Activated T-cell treated with anti-CD3 and anti-CD28 coated beads for 4 hours (primary cell): ENCODE data around the gene DUSP28.

ENCODE experiments used
- DNase-seq: peaks from one replicate; pipeline ENCODE4 v3.0.0-alpha.2; 2020

DUSP28 gene

DNA sequence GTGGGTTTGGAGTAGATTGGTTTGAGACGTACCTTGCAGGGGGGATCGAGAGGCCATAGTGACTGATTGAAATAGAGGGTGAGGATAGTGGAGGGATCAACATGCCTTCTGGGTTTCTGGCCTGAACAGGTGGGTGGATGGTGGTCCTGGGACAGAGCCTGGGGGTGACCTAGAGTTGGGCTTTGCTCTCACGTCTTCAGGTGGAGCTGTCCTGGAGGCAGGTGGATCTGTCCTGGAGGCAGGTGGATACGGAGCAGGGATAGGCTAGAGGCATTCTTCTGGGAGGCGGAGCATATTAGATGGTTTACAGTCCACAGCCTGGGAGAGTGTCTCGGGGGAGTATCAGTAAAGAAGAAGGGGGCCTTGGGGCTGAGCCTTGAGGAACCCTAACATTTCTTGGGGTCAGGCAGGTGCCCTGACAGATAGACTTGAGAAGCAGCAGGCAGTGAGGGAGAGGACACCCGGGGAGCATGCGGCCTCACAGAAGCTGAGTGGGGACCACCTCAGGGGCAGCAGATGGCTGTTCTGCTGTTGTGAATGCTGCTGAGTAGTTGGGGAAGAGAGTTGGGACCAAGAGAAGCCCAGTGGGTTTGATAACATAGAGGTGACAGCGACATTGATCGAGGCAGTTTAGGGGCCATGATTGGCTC is 28.0 kb downstream of the DUSP28 start:
- no peak for DNase-seq

DNA sequence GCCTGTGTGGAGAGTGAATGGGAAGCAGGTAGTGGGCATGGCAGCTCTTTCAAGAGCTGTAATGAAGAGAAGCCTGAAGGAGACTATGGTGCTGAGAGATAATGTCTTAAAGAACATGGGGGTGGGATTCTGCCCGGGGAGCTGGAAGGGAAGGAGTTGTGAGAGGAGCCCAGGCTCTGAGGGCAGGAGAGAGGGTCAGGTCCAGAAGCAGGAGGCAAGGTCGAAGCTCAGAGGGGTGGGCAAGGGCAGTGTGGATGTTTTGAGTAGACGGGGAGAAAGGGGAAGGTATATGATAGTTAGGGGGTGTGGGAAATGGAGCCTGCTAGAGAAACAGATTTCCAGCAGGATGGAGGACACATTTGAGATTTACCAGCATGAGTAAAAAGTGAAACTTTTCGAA is 28.5 kb downstream of the DUSP28 start:
- DNase-seq, result no peak

DNA sequence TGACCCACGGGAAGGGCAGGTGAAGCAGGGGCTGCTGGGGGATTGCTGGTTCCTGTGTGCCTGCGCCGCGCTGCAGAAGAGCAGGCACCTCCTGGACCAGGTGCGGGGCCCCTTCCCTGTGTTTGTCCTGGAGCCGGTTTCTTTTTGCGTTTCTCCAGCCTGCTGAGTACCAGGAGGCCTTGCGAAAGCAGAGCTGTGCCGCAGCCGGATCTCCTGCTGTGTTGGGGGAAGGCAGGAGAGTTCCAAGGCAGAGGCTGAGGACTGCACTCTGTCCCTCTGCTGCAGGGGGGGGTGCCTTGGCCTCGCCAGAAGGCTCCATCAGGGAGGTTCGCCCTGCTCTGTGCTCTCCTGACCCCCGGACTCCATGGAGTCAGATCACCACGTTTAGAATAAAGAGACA is 29.2 kb downstream of the DUSP28 start:
- DNase-seq, result no peak

DNA sequence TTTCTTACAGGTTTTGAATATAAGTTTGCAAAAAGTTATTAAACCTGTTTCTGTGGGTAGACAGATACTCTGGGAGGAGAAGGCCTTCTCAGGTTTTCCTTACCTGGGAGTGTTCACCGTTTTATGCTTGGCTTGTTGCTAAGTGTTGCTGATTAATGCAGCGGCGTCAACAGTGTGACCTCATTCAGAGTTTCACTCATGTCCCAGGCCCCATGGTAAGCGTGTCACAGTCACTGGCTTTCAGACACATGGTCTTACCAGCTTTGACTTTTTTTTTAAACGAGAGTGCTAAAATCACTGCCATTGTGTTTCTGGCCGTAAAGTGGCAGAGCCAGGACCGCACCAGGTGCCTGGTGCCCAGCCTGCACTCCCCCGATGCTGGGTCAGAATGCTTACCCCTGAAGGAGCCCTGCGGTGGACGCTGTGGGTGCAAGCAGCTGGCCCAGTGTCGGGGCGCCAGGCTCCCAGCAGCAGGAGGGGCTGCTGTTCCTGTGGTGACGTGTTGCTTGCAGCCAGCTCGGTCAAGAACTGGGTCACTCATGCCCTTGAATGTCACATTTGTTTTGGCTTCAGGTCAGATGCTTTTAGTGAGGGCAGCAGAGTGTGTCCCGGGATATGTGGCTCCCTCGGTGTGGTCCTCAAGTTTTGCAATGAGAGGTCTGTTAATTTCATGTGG is 29.8 kb downstream of the DUSP28 start:
- no peak for DNase-seq

DNA sequence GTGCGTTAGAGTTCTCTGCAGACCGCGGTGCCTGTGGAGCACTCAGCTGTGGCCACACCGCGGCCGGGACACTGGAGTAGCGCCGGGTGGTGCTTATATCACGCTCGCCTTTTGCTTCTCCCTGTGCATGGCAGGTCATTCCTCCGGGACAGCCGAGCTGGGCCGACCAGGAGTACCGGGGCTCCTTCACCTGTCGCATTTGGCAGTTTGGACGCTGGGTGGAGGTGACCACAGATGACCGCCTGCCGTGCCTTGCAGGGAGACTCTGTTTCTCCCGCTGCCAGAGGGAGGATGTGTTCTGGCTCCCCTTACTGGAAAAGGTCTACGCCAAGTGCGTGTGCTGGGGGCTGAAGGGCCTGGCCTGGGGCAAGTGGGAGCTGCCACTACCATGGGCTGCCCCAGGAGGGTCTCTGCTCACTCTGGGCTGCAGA is 30.5 kb downstream of the DUSP28 start:
- DNase-seq, result no peak

DNA sequence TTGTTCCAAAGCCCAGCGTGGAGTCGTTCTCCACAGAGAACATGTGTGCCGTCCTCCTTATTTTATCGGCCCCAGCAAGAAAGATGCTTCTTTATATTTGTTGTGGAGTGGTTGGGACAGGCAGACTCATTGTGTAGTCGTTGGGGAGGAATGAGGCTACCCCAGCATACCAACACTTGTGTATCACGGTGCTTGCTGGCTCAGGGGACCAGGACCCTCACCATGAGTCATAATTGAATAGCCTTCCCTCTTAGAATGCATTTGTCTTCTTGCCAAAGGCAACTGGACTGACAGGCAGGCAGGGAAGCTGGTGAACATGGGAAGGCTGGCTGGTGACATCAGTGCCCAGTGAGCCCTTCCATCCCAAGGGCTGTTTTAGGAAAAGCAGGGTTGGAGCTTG is 31.1 kb downstream of the DUSP28 start:
- DNase-seq, result no peak

DNA sequence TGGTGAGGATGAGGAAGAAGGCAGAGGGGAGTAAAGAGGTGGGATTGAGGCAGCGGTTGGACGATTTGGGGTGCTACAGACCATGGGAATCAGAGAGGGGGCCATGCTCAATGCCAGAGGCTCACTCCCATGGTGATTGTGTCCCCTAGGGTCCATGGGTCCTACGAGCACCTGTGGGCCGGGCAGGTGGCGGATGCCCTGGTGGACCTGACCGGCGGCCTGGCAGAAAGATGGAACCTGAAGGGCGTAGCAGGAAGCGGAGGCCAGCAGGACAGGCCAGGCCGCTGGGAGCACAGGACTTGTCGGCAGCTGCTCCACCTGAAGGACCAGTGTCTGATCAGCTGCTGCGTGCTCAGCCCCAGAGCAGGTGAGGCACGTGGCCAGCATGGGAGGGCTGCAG is 31.6 kb downstream of the DUSP28 start:
- DNase-seq, result no peak

DNA sequence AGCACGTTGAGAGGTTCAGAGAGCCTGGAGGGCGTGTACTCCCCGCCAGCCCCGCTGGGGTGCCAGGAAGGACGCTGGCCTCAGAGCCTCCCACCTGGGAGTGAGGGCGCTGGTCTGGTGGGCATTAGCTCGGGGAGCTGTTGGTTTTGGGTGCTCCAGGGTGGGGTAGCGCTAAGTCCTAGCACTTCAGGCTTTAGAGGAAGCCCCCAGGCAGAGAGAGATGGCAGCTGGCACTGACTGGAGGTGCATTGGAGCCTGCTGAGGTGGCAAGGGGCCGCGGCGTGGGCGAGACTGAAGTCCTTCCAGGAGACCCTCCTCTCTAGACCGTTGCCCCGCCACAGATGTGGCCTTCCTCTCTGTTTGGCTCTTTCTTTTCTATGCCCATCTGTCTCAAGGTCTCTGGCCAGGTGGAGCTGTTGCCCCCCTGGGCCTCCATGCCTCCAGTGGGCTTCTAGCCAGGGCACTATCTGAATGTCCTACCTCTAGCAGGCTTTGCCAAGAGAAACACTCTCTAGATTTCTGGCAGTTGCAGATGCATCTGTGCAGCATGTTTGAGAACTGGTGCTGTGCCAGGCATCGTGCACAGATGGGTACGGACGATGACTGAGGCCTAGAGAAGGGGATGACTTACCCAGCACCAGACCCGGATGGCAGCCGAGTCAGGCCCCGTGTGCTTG is 33.0 kb downstream of the DUSP28 start:
- no peak for DNase-seq

DNA sequence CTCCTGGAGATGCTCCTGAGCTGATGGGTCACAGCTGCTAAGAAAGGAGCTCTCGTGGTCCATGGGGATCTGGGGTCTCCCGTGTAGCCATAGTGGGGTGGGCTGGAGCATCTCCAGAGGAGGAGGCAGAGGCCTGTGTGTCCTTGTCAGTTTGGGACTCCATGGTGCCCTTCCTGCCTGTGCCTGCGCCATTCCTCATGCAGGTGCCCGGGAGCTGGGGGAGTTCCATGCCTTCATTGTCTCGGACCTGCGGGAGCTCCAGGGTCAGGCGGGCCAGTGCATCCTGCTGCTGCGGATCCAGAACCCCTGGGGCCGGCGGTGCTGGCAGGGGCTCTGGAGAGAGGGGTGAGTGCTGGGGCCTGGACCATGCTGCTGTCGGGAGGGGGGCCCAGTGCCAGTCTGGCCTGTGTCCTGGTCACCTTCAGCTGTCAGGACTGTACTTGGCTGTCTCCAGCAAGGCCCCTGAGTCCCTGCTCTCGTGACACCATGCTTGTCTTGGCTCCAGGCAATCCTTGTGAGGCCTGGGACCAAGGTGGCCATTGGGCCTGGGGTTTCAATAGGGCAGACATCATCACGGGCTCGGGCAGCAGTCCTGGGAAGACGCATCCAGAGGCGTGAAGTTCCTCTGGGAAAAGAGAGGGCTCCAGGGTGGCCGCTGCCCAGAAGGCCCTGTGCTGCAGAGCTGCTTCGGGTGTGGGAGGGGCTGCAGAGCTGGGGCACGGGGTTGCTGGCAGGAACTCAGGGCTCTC is 33.7 kb downstream of the DUSP28 start:
- DNase-seq, result no peak

DNA sequence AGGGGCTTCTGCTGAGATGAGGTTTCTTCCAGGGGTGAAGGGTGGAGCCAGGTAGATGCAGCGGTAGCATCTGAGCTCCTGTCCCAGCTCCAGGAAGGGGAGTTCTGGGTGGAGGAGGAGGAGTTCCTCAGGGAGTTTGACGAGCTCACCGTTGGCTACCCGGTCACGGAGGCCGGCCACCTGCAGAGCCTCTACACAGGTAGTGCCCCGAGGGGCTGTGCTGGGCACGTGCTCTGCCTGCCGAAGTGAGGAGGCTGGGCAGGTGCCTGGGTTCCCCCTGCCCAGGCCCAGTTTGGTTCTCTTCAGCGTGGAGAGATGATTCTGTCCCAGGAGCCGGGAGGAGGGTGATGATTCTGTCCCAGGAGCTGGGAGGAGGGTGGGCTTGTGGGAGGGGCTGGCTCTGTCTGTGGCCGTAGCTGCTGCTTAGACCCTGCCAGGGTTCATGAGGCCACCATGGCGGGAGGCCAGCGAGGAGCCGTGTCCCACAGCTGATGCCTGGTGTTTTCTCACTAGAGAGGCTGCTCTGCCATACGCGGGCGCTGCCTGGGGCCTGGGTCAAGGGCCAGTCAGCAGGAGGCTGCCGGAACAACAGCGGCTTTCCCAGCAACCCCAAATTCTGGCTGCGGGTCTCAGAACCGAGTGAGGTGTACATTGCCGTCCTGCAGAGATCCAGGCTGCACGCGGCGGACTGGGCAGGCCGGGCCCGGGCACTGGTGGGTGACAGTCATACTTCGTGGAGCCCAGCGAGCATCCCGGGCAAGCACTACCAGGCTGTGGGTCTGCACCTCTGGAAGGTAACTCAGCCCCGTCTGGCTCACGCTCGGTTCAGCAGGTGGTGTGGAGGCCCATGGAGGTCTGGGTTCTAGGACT is 34.6 kb downstream of the DUSP28 start:
- DNase-seq, result no peak

DNA sequence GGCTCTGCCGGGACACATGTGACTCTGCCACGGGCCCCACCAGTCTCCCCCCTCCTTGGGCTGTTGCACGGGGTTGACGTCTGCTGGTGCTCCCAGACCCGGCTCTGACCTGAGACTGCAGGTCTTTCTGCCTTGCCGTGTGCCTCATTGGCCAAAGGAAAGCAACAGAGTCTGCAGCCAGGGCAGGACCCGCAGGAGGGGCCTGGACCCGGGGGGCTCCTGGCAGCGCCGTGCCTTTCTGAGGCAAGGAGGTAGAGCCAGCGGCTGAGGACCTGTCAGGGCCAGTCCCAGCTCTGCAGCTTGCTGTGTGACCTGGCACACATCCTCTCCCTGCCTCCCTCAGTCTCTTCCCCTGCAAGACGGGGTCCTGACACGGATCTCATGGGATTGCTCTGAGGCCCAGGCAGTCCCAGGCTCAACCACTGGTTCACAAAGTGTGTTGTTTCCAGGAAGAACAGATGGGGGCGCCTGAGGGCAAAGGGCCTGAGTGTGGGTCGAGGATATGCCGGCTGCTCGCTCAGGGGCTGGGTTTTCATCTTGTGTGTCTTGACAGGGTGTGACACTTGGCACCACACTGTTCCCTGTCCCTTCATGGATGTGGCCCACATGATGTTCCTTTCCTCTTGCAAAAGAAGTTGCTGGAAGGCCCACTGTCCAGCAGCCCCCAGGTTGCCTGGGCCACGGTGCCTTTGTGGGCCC is 35.4 kb downstream of the DUSP28 start:
- DNase-seq, result no peak

DNA sequence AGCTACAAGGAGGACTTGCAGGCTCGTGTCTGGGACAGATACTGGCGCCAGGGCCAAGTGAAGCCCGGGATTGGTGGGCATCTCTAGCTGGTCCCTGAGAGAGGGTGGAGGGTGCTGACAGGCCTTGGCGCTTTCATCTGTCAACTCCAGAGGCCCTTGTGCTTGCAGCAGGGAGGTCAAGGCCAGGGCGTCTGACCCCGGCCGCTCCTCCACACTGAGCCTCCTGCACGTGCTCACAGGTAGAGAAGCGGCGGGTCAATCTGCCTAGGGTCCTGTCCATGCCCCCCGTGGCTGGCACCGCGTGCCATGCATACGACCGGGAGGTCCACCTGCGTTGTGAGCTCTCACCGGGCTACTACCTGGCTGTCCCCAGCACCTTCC is 35.9 kb downstream of the DUSP28 start:
- no peak for DNase-seq

DNA sequence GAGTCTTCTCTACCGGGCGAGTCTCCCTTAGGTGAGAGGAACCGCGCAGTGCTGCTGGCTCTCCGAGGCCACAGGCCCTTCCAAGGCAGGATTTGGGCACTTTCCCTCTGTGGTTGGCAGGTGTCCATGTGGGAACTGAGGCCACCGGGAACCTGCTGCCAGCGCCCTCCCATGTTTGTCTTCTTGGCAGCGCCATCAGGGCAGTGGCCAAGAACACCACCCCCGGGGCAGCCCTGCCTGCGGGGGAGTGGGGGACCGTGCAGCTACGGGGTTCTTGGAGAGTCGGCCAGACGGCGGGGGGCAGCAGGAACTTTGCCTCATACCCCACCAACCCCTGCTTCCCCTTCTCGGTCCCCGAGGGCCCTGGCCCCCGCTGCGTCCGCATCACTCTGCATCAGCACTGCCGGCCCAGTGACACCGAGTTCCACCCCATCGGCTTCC is 36.4 kb downstream of the DUSP28 start:
- no peak for DNase-seq

DNA sequence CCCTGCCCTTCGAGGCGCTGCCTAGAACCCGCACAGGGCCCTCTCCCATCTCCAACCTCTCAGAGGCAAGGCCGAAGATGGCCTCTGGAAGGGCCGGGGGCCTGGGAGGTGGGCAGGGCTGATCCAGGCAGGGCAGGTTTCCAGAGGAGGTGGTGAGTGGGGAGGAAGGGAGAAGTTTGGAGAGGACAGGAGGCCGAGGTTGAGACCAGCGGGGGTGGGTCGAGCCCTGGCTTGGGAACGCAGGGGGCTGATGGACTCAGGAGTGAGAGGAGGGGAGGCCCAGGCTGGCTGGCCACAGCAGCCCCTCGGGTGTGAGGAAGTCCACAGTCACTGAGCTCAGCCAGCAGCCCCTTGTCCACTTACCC is 36.9 kb downstream of the DUSP28 start:
- DNase-seq, result no peak

DNA sequence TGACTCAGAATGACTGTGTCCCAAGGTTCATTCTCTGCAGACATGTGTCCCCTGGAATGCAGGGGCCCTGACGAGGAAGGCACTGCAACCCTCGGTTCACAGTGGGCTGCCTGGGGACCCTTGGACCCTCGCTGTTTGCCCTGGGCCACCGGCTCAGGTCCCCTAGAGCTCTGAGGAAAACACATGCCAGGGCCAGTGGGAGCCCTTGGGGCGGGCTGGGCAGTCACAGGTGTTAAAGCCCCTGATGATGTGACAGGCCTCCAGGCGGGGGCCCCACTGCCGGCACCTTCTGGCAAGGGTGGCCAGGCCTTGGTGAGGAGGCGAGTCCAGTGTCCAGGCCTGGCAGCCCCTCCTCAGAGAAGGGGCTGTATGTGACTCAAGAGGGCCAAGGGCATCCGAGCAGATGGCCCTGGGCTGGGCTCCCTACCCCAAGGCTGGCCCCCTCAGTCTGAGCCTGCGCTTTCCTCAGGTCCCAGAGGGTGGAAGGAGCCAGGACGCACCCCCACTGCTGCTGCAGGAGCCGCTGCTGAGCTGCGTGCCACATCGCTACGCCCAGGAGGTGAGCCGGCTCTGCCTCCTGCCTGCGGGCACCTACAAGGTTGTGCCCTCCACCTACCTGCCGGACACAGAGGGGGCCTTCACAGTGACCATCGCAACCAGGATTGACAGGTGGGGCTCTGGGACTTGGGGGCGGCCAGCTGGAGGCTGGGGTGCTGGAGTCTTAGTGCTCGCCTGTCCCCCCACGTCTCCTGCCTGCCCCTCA is 37.4 kb downstream of the DUSP28 start:
- DNase-seq, result no peak

DNA sequence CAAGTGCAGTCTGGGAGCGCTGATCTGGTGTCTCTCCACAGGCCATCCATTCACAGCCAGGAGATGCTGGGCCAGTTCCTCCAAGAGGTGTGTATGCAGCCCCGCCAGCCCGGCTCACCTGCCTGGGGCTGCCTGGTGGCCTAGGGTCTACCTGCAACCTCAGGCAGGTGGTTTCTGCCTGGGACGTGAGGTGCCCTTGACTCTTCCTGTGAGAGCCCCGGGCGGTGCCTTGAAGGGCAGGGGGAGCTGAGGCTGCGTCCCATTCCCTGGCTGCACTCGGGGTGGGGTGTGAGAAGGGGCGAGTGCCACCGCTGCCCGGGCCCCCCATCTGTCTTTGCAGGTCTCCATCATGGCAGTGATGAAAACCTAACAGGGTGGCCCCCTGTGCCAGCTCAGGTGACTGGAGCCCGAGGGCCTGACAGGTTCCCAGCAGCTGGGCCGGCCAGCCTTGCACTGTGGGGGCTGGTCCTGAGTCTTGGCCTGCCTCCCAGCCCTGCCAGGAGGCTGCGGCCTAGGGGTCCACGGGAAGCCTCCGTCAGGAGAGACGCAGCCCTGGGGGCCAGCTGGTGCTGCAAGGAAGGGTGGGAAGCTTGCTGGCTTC is 38.3 kb downstream of the DUSP28 start:
- no peak for DNase-seq

DNA sequence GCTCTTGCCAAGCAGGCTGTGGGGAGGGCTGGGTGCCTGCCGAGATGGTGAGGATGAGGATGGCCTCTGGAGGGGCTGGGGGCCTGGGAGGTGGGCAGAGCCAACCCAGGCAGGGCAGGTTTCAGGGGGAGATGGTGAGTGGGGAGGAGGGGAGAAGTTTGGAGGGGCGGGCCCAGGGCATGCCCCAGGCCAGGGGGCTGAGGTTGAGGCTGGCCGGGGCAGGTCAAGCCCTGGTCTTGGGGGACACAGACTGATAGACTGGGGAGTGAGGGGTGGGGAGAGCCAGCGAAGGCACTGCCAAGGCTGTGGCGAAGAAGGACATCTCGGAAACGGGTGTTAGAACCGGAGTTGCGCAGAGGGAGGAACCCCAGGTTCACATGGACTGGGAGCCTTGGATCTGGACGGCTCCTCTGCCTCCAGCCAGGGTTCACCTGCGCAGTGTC is 39.0 kb downstream of the DUSP28 start:
- no peak for DNase-seq

DNA sequence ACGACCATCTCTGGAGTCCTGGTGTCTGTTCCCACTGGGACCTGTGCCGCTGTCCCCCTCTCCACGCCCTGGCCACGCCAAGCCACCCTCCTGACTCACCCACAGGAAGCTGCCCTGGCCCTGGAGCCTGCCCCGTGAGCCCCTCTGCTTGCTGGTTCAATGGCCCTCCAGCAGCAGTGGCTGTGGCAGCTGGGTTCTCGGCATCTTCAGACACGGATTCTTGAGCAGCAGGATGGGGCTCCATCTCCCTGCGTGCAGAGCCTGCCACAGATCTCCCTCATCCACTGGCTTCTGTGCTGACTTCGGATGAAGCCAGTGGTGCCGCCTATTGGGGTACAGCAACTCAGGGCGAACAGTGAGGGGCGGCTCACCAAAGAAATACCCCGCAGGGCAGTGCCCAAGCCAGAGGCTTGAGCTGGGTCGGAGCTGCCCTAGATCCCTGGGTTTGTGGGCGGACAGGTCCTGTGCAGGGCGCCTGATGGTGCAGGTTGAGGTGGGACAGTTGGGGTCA is 40.3 kb downstream of the DUSP28 start:
- no peak for DNase-seq

DNA sequence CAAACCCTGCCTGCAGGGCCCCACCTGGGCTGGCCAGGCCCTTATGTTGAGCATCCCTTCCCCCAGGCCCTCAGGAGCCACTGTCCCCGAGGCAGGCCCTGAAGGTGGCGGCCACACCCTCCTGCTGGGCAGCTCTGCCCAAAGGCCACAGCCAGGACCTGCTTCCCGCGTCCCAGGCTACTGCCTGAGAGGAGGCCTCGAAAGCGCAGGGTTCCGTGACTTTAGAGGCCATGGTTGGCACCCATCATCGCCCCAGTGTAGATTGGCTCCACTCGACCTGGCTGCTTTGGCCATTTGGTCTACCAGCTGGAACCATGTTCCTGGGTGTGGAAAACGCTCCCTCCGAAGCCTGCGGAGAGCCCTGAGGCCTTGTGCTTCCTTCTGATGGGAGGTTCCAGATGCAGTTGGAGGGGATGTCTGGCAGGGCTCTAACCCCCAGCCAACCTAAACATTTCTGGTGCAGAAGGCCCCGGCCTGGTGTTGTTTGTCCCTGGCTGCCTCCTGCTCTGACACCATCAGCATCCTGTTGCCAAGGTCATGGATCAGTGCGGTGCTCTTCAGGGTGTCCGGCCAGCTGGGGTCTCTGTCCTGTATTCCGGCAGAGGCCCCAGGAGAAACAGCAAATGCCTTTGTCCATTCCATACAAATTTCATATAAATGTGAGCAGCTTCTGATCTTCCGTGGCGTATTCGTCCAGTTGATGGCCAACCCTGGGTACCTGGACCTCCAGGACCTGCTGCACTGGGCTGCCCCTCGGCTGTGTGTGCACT is 41.1 kb downstream of the DUSP28 start:
- no peak for DNase-seq

DNA sequence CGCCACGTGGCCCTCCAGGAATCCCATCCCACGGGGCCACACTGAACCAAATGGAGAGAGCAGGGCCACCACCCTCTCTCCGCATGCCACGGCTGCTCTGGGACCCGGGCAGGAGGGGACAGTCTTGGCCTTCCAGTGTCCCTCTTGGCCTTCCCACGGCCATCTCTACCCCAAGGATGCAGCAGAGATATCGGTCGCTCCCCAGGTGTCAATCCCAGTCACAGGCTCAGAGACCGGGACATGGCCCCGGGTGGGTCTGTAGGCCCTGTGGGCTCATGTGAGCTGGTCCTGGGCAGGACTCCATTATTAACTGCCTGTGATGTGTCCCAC is 41.6 kb downstream of the DUSP28 start:
- DNase-seq, result no peak
